Ascending aorta (tissue), 2 donors: ENCODE results near the gene FHL1. TPM values are rescaled to one million over a fixed set of nuclear protein-coding genes. Genes with fewer than 3 reads are reported as not detected.
"Not testable (repeated sequence)": the region's sequence is repeated elsewhere in the genome, so short reads cannot be mapped to it uniquely, and the experiment has no call there.

ENCODE experiments used
- DNase-seq, 2 donors: peaks; one replicate each; pipeline ENCODE4 v3.0.0-alpha.2; 2019; ENCODE audit warnings: low spot score in 2 of 2
- H3K27ac ChIP-seq, 2 donors: fragments of 200-600 bp; sonication (generic); one replicate each; pipeline ENCODE4 v1.5.1; 2016 to 2017; ENCODE audit warnings: mild to moderate bottlenecking in 1 of 2
- H3K27me3 ChIP-seq: fragments of 200-600 bp; sonication (generic); one replicate; pipeline ENCODE4 v1.5.1; 2017
- H3K36me3 ChIP-seq, 2 donors: fragments of 200-600 bp; sonication (generic); one replicate each; pipeline ENCODE4 v1.5.1; 2016
- H3K4me1 ChIP-seq, 2 donors: fragments of 200-600 bp; sonication (generic); one replicate each; pipeline ENCODE4 v1.5.1; 2016 to 2017; ENCODE audit warnings: mild to moderate bottlenecking in 1 of 2
- H3K4me3 ChIP-seq, 2 donors: fragments of 200-600 bp; sonication (generic); one replicate each; pipeline ENCODE4 v1.5.1; 2016 to 2017; ENCODE audit warnings: mild to moderate bottlenecking in 1 of 2
- H3K9me3 ChIP-seq, 2 donors: fragments of 200-600 bp; sonication (generic); one replicate each; pipeline ENCODE4 v1.5.1; 2016
- intact Hi-C: fragments of 100-400 bp; cut with DNase I; formaldehyde crosslinking; loops from one replicate; pipeline ENCODE4 v1.15.1; 2023
- total RNA-seq: library from RNA; depleted of rRNA; stranded (reverse); fragments of >200 nt; gene quantifications from one replicate; pipeline ENCODE4 v1.1.0, GENCODE V29; 2016
- TF ChIP-seq, protein P1 (sequence below), 3 experiments: fragments of 200-600 bp in 2 of 3; fragments of 450-650 bp in 1 of 3; sonication (generic) in 2 of 3; IDR thresholded peaks; one replicate each; pipeline ENCODE4 v1.5.1; 2016 to 2019; ENCODE audit warnings: antibody characterized with exemption in 3 of 3, mild to moderate bottlenecking in 1 of 3, moderate library complexity in 1 of 3

FHL1 gene
- total RNA-seq, result 850 TPM

- intact Hi-C loops, result loop anchor here (5.0 kb wide), 1 partner anchor 115 kb away; no protein-coding TSS in a partner anchor
- peak within 1 kb of the TSS; percentile 72 to 92 for H3K4me3 ChIP-seq
- H3K9me3 ChIP-seq, result no peaks in the 10 kb centered on the region
- no peaks in the 10 kb centered on the region for H3K4me1 ChIP-seq
- no peaks in the 10 kb centered on the region for H3K27me3 ChIP-seq
- peak within 1 kb of the TSS; percentile 94 to 97 for H3K27ac ChIP-seq
- TF ChIP-seq, protein P1, sequence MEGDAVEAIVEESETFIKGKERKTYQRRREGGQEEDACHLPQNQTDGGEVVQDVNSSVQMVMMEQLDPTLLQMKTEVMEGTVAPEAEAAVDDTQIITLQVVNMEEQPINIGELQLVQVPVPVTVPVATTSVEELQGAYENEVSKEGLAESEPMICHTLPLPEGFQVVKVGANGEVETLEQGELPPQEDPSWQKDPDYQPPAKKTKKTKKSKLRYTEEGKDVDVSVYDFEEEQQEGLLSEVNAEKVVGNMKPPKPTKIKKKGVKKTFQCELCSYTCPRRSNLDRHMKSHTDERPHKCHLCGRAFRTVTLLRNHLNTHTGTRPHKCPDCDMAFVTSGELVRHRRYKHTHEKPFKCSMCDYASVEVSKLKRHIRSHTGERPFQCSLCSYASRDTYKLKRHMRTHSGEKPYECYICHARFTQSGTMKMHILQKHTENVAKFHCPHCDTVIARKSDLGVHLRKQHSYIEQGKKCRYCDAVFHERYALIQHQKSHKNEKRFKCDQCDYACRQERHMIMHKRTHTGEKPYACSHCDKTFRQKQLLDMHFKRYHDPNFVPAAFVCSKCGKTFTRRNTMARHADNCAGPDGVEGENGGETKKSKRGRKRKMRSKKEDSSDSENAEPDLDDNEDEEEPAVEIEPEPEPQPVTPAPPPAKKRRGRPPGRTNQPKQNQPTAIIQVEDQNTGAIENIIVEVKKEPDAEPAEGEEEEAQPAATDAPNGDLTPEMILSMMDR (IDR thresholded peaks at IDR 0.05), result no peak
- DNase-seq, result peak in 1 of 2 donors; percentile 83
- H3K36me3 ChIP-seq, result no peaks in the 10 kb centered on the region
Observed at GRCh38 chrX:136147315-136147901, at the start of gene FHL1. FHL1 (plus strand) TSS chrX:136147533.

DNA sequence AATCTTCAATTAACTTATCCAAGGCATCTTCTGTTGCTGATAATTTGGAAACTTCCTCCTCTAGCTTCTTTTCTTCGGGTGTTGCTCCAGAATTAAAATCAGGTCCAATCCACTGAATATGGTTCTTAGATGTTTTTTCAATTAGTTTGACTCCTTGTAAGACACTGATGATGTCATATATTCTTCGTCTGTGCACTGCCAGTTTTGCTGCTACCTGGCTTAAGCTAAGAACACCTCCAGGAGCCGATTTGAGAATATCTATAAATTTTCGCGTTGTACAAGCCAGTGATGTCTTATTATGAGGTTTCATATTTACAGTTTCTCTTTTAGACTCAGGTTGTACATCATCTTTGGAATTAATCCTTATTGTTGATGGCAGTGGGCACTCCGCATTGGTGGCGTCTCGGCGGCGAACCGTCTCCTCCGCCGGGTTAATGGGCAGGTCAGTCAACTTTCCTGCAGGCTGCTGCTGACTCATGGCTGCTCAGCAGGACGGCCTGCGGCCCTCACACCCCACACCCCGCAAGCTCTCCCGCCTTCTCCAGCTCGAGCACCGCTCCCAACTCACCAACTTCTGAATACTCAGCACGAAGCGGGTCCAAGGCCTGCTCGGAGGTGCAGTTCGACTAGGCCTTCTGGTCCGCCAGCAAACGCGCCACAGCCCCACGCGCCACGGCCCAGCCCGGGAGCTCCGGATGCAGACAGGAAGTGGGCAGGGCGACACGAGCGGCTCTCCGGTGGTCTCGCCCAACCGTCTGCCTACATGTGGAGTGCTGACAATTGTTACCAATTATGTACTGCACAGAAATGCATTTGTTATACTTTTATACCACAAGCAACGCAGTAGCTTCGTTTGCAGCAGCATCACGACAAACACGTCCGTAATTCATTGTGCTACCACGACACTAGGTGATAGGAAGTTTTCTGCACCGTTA is 49.2 kb upstream of the FHL1 start:
- Histone ChIP-seq H3K9me3 (no peaks in the 10 kb centered on the region), H3K27me3 (no peaks in the 10 kb centered on the region), H3K4me1 (no peaks in the 10 kb centered on the region), H3K4me3 (no peak overlapping the region), H3K27ac (no peak overlapping the region), H3K36me3 (no peaks in the 10 kb centered on the region)
- TF ChIP-seq, protein P1 (IDR thresholded peaks at IDR 0.05), result no peak
- DNase-seq, result no peak
- intact Hi-C loops, result no loop called here

GRCh38 chrX:136104936-136105335 is 42.4 kb upstream of the FHL1 start:
- TF ChIP-seq, protein P1 (IDR thresholded peaks at IDR 0.05), result no peak
- intact Hi-C loops, result no loop called here
- DNase-seq, result no peak
- Histone ChIP-seq H3K4me1 (no peaks in the 10 kb centered on the region), H3K27ac (no peak overlapping the region), H3K4me3 (no peak overlapping the region), H3K27me3 (no peaks in the 10 kb centered on the region), H3K9me3 (no peaks in the 10 kb centered on the region), H3K36me3 (no peaks in the 10 kb centered on the region)

- TF ChIP-seq, protein P1 (IDR thresholded peaks at IDR 0.05), result no peak
- peaks cover 0 to 4% of the 10 kb centered on the region in 2 donors for H3K9me3 ChIP-seq
- no peak for DNase-seq
Observed at GRCh38 chrX:136106920-136107528, 40.3 kb upstream of the FHL1 start.

DNA sequence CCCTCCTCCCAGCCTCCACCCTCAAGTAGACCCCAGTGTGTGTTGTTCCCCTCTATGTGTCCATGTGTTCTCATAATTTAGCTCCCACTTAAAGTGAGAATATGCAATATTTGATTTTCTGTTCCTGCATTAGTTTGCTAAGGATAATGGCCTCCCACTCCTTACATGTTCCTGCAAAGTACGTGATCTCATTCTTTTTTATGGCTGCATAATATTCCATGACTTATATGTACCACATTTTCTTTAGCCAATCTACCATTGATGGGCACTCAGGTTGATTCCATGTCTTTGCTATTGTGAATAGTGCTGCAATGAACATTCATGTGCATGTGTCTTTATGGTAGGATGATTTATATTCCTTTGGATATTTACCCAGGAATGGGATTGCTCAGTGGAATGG is 38.4 kb upstream of the FHL1 start:
- H3K4me3 ChIP-seq, H3K4me1 ChIP-seq, H3K36me3 ChIP-seq, H3K27me3 ChIP-seq, H3K27ac ChIP-seq, H3K9me3 ChIP-seq, intact Hi-C loops, DNase-seq: not testable (repeated sequence)

More at GRCh38 chrX:136106920-136107528, 40.3 kb upstream of the FHL1 start:
- Histone ChIP-seq H3K27ac (no peak overlapping the region), H3K27me3 (no peaks in the 10 kb centered on the region), H3K36me3 (no peaks in the 10 kb centered on the region), H3K4me1 (no peaks in the 10 kb centered on the region), H3K4me3 (no peak overlapping the region)
- intact Hi-C loops, result no loop called here

DNA sequence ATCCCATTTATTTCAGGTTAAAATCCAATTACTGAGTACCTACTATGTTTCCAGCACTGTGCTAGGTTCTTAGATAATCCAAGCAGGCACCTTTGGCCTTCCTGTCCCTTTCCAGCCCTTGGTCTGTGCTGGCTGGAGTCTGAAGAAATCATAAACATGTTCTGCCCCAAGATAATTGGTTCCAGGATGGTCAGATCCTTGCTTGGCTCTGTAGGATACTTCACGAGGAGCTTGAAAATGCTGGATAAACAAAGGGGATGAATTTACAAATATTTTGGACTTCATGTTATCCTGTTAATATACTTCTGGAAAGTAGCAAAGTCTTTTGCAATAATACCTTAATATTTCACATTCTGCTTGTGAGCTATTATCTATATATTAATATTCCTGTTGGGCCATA is 35.0 kb upstream of the FHL1 start:
- no peak for DNase-seq
- H3K27me3 ChIP-seq, result no peaks in the 10 kb centered on the region
- no peaks in the 10 kb centered on the region for H3K36me3 ChIP-seq
- TF ChIP-seq, protein P1 (IDR thresholded peaks at IDR 0.05), result no peak
- no peak overlapping the region for H3K4me3 ChIP-seq
- peaks cover 0 to 9% of the 10 kb centered on the region in 2 donors for H3K4me1 ChIP-seq
- intact Hi-C loops, result no loop called here
- H3K27ac ChIP-seq, result peak overlapping the region; percentile 15 to 18
- H3K9me3 ChIP-seq, result peaks cover 0 to 4% of the 10 kb centered on the region in 2 donors
